GM20431 (cell line): ENCODE measurements around the gene SLMAP.

Source experiments
- in situ Hi-C: fragments of 300-500 bp; cut with MseI, MboI; formaldehyde crosslinking; loops from one replicate; pipeline ENCODE4 v1.15.0; 2020; ENCODE audit warnings: low sequenced_read_pairs; ENCODE audit not compliant: unreplicated experiment

The SLMAP gene

GRCh38 chr3:57755741-57756527, at the start of gene SLMAP:
Gene SLMAP (plus strand): TSS chr3:57756309. CDS start chr3:57757652, 1,343 bp downstream.
- in situ Hi-C loops, result no loop called here

GRCh38 chr3:57706462-57706861, 49.6 kb upstream of the SLMAP start:
- in situ Hi-C loops, result no loop called here

GRCh38 chr3:57709031-57709430, 47.1 kb upstream of the SLMAP start:
- in situ Hi-C loops, result no loop called here

GRCh38 chr3:57709559-57709958, 46.5 kb upstream of the SLMAP start:
- in situ Hi-C loops, result no loop called here

GRCh38 chr3:57715686-57716085, 40.4 kb upstream of the SLMAP start:
- in situ Hi-C loops, result no loop called here

GRCh38 chr3:57717205-57717868, 38.8 kb upstream of the SLMAP start:
- in situ Hi-C loops, result no loop called here

- in situ Hi-C loops, result no loop called here
Measured at GRCh38 chr3:57718118-57718517, 38.0 kb upstream of the SLMAP start.

GRCh38 chr3:57726397-57726796, 29.7 kb upstream of the SLMAP start:
- in situ Hi-C loops, result no loop called here

GRCh38 chr3:57727106-57727505, 29.0 kb upstream of the SLMAP start:
- in situ Hi-C loops, result no loop called here

GRCh38 chr3:57729334-57730045, 26.6 kb upstream of the SLMAP start:
- in situ Hi-C loops, result no loop called here

- in situ Hi-C loops, result no loop called here
Measured at GRCh38 chr3:57730682-57731081, 25.4 kb upstream of the SLMAP start.

GRCh38 chr3:57731311-57731710, 24.8 kb upstream of the SLMAP start:
- in situ Hi-C loops, result no loop called here

- in situ Hi-C loops, result no loop called here
Measured at GRCh38 chr3:57733790-57734189, 22.3 kb upstream of the SLMAP start.

GRCh38 chr3:57735405-57735804, 20.7 kb upstream of the SLMAP start:
- in situ Hi-C loops, result no loop called here

GRCh38 chr3:57737840-57738239, 18.3 kb upstream of the SLMAP start:
- in situ Hi-C loops, result no loop called here

GRCh38 chr3:57738391-57738790, 17.7 kb upstream of the SLMAP start:
- in situ Hi-C loops, result no loop called here

- in situ Hi-C loops, result no loop called here
Measured at GRCh38 chr3:57740027-57740426, 16.1 kb upstream of the SLMAP start.

GRCh38 chr3:57743496-57743895, 12.6 kb upstream of the SLMAP start:
- in situ Hi-C loops, result no loop called here

- in situ Hi-C loops, result no loop called here
Measured at GRCh38 chr3:57745101-57745500, 11.0 kb upstream of the SLMAP start.

GRCh38 chr3:57746156-57747010, 9.7 kb upstream of the SLMAP start:
- in situ Hi-C loops, result no loop called here
